Stimulated activated naive B cell treated with anti-CD40 and anti-IgM and Interleukin-4, amounts not matched to agents 10 μg/mL and 1 μg/mL and 100 μg/mL, for 72 hours (primary cell): Measurements from ENCODE around the gene SRI.
"Not testable (repeated sequence)": the region's sequence is repeated elsewhere in the genome, so short reads cannot be mapped to it uniquely, and the experiment has no call there.

Experiments used
- ATAC-seq, 2 donors: fragments of 150-1000 bp; cut with Tn5 transposase; replicated peaks; 2 replicates each; pipeline ENCODE4 v1.10.0; 2021; ENCODE audit warnings: moderate library complexity in 1 of 2
- DNase-seq: peaks from one replicate; pipeline ENCODE4 v3.0.0; 2021
- H3K27ac Mint-ChIP-seq: one replicate; pipeline ENCODE4 v1.8.0; 2022; ENCODE audit warnings: mild to moderate bottlenecking, mixed read lengths
- H3K27me3 Mint-ChIP-seq, 2 donors: one replicate each; pipeline ENCODE4 v1.8.0; 2022; ENCODE audit warnings: mixed read lengths in 2 of 2
- H3K36me3 Mint-ChIP-seq, 2 donors: one replicate each; pipeline ENCODE4 v1.8.0; 2022; ENCODE audit warnings: mixed read lengths in 2 of 2, mild to moderate bottlenecking in 1 of 2
- H3K4me1 Mint-ChIP-seq, 2 donors: one replicate each; pipeline ENCODE4 v1.8.0; 2022; ENCODE audit warnings: mixed read lengths in 2 of 2, mild to moderate bottlenecking in 1 of 2
- H3K4me3 Mint-ChIP-seq, 2 donors: one replicate each; pipeline ENCODE4 v1.8.0; 2022; ENCODE audit warnings: mild to moderate bottlenecking in 2 of 2, mixed read lengths in 2 of 2, moderate library complexity in 1 of 2
- H3K9me3 Mint-ChIP-seq, 2 donors: one replicate each; pipeline ENCODE4 v1.8.0; 2022; ENCODE audit warnings: mixed read lengths in 2 of 2, mild to moderate bottlenecking in 1 of 2

The SRI gene

DNA sequence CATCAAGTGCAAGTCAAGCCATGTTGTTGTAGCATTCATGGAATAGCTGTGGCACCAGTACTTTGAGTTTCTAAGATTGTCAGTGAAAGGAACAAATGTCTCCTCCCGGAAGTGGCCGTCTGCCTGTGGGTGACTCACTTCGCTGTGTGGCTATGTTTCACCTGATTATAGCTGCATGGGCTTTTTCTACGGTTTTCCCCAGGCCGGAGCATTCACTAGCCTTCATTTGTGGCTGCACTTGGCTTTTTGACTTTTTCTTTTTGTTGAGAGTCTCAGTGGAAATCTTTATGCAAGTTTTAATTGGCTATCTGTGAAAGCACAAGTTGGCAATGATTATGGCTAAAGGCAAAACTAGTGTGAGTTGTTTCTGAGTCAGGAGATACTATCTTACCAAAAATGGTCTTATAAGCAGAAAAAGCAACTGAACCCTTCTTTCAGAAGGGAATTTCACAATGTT is 35.0 kb downstream of the SRI start:
- Mint-ChIP-seq H3K27me3 (no peaks in the 10 kb centered on the region), H3K36me3 (no peaks in the 10 kb centered on the region), H3K9me3 (no peaks in the 10 kb centered on the region), H3K4me1 (no peaks in the 10 kb centered on the region), H3K27ac (no peak overlapping the region), H3K4me3 (no peak overlapping the region)
- ATAC-seq (no peak), DNase-seq (no peak)

GRCh38 chr7:88183051-88183450 is 36.8 kb downstream of the SRI start:
- Mint-ChIP-seq H3K4me3 (no peak overlapping the region), H3K36me3 (no peaks in the 10 kb centered on the region), H3K4me1 (no peaks in the 10 kb centered on the region), H3K9me3 (no peaks in the 10 kb centered on the region), H3K27ac (no peak overlapping the region), H3K27me3 (no peaks in the 10 kb centered on the region)
- no peak for DNase-seq
- no peak for ATAC-seq

DNA sequence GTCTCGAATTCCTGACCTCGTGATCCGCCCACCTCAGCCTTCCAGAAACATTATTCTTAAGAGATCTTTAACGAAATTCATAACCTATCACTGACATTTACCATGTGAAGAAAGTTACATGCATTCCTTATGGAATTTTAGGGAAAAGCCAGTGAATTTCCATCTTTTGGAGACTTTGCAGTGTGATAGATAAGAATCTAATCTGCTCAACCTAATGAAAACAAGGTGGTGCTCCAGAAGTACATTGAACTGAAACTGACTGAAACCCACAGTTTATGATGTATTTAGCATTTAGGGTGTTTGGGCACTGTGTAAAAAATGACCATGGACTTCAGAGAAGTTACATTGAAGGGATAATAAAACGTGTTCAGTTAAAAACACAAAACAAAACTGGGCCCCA is 43.6 kb downstream of the SRI start:
- Mint-ChIP-seq H3K27me3 (no peaks in the 10 kb centered on the region), H3K36me3 (no peaks in the 10 kb centered on the region), H3K4me3 (no peak overlapping the region), H3K9me3 (no peaks in the 10 kb centered on the region), H3K27ac (no peak overlapping the region), H3K4me1 (no peaks in the 10 kb centered on the region)
- ATAC-seq (no peak), DNase-seq (no peak)

GRCh38 chr7:88172842-88173241 is 47.0 kb downstream of the SRI start:
- DNase-seq, result no peak
- H3K9me3 Mint-ChIP-seq, result no peaks in the 10 kb centered on the region
- H3K27me3 Mint-ChIP-seq, result no peaks in the 10 kb centered on the region
- H3K36me3 Mint-ChIP-seq, result no peaks in the 10 kb centered on the region
- no peaks in the 10 kb centered on the region for H3K4me1 Mint-ChIP-seq
- H3K27ac Mint-ChIP-seq, result no peak overlapping the region
- ATAC-seq, result no peak
- H3K4me3 Mint-ChIP-seq, result no peak overlapping the region

DNA sequence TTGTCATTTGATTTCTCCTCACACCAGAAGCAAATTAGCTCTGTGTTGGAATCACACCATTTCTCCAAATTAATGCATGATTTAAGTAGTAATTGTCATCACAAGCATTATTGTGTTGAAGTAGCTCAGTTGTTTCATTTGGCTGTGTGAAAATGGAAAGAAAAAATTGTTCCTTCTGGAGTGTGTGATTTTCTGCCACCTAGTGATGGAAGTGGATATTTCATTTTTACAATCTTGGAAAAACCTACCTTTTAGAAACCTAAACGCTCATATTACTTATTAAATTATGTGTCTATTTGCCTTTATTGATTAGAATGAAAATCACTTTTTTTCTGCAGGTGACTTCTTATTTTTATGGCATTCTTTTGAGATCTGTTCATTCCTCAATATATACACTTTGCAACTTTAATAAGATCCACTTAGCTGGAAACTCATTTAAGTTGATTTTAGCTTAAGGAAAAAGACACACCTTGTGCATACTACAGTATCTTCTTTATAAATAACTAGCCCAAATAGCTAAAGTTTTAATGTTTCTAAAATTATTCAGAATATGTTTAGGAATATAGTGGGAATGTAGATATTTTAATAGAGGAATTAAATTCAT is 50.0 kb downstream of the SRI start:
- Mint-ChIP-seq H3K9me3 (no peaks in the 10 kb centered on the region), H3K36me3 (no peaks in the 10 kb centered on the region), H3K4me3 (no peak overlapping the region), H3K4me1 (no peaks in the 10 kb centered on the region), H3K27me3 (no peaks in the 10 kb centered on the region), H3K27ac (no peak overlapping the region)
- ATAC-seq (no peak), DNase-seq (no peak)

DNA sequence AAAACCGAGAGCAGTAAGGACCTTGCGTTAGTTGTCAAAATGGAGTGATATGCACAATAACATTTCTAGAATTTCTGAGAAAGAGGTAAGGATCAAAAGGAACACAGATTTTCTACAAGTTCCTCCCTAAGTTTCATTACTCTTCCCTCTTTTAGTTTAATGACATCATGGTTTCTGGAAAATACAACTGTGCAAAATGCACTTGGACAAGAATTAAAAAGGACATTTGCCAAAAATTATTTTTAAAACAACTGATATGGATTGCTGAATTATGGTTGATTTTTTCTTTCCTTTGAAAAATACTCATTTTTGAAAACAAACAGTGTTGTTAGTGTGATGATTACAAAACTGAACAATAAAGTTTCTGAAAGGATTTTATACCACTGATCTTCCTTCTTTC is 52.1 kb downstream of the SRI start:
- ATAC-seq (no peak), DNase-seq (no peak)
- H3K27ac Mint-ChIP-seq, result no peak overlapping the region
- no peaks in the 10 kb centered on the region for H3K9me3 Mint-ChIP-seq
- H3K36me3 Mint-ChIP-seq, result no peaks in the 10 kb centered on the region
- no peaks in the 10 kb centered on the region for H3K27me3 Mint-ChIP-seq
- no peaks in the 10 kb centered on the region for H3K4me1 Mint-ChIP-seq
- H3K4me3 Mint-ChIP-seq, result no peak overlapping the region

DNA sequence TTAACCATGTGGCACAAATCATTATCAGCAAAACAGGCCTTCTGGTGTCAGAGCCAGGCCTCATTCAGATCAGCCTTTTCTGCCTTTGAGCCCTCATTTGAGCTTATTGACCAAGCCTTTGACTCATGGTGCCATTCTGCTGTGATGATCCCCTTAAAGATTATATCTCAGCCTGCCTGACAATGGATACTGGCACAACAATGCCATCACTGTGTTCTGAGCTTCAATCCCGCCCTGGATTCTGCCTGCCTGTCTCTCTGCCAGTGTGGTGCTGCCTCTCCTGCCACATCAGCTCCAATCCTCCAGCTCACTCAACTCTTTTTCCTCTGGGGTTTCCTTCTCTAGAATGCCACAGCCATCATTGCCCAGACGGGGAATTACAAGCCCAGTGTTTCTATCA is 52.6 kb downstream of the SRI start:
- Mint-ChIP-seq H3K4me3 (no peak overlapping the region), H3K36me3 (no peaks in the 10 kb centered on the region), H3K9me3 (no peaks in the 10 kb centered on the region), H3K27ac (no peak overlapping the region), H3K4me1 (no peaks in the 10 kb centered on the region), H3K27me3 (no peaks in the 10 kb centered on the region)
- no peak for ATAC-seq
- no peak for DNase-seq

DNA sequence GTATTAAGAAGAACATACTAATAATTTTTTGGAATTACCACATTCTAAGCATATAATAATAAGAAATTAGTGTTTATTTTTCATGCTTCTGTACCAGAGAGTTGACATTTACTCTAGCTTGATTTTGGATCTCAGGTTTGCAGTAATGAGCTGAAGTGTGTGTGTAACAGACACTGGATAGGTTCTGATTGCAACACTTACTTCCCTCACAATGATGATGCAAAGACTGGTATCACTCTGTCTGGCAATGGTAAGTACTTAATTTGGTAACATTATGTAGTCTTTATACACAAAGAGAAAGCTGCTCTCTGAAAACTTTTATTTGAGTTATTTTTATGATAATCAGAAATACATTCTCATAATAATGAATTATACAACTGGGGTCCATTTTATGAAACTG is 54.1 kb downstream of the SRI start:
- Mint-ChIP-seq H3K4me3 (no peak overlapping the region), H3K4me1 (no peaks in the 10 kb centered on the region), H3K9me3 (peaks cover 2 to 5% of the 10 kb centered on the region in 2 donors), H3K27me3 (no peaks in the 10 kb centered on the region), H3K27ac (no peak overlapping the region), H3K36me3 (no peaks in the 10 kb centered on the region)
- ATAC-seq (no peak), DNase-seq (no peak)

GRCh38 chr7:88159741-88160140 is 60.1 kb downstream of the SRI start:
- H3K27ac Mint-ChIP-seq, DNase-seq, H3K4me1 Mint-ChIP-seq, H3K27me3 Mint-ChIP-seq, ATAC-seq, H3K4me3 Mint-ChIP-seq: not testable (repeated sequence)
- H3K36me3 Mint-ChIP-seq, result peaks cover 6 to 10% of the 10 kb centered on the region in 2 donors
- H3K9me3 Mint-ChIP-seq, result peaks cover 11 to 17% of the 10 kb centered on the region in 2 donors

DNA sequence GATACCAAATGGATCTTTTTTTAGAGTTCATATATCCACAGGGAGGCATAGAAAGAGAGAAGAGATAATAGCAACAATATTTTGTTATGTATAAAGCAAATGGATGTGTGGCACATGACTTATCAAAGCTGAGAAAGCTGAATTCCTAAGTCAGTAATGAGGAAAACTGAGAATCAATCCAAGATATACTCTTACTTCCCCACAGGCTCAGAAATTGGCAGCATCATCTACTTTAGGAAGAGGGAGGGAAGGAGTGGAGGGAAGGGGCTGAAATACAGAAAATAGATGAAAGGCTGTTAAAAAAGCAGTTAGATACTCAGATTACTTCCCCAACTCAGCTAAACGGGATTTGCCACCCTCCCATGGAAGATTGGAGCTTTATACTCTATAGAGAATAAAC is 63.5 kb downstream of the SRI start:
- H3K27me3 Mint-ChIP-seq, result no peaks in the 10 kb centered on the region
- no peak overlapping the region for H3K4me3 Mint-ChIP-seq
- ATAC-seq (no peak), DNase-seq (no peak)
- no peak overlapping the region for H3K27ac Mint-ChIP-seq
- no peaks in the 10 kb centered on the region for H3K4me1 Mint-ChIP-seq
- peaks cover 6 to 10% of the 10 kb centered on the region in 2 donors for H3K36me3 Mint-ChIP-seq
- H3K9me3 Mint-ChIP-seq, result peaks cover 9 to 15% of the 10 kb centered on the region in 2 donors

DNA sequence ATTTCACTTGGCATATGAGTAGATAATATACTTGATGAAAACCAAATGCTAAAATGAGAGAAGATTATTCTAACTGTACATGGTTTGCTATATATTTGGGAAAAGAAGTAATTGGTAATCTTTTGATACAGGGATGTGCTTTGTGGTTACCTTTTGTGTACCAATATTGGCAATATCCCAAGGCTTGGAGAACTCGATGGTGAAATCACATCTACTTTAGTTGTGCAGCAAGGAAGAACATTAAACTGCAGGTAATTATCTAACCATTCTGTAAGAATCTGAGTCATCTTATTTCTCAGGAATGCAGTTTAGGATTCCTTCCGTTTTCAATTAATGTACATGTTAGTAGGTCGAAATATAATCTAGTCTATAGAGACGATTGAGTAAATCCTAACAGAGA is 64.1 kb downstream of the SRI start:
- Mint-ChIP-seq H3K4me3 (no peak overlapping the region), H3K9me3 (peaks cover 9 to 12% of the 10 kb centered on the region in 2 donors), H3K4me1 (no peaks in the 10 kb centered on the region), H3K36me3 (peaks cover 6 to 10% of the 10 kb centered on the region in 2 donors), H3K27ac (no peak overlapping the region), H3K27me3 (no peaks in the 10 kb centered on the region)
- ATAC-seq (no peak), DNase-seq (no peak)
